Activated naive CD4-positive, alpha-beta T cell treated with anti-CD3 and anti-CD28 coated beads for 36 hours (primary cell): ENCODE results near the gene TCEA2. TPM values are rescaled to one million over a fixed set of nuclear protein-coding genes. Genes with fewer than 3 reads are reported as not detected.

Source experiments
- CTCF ChIA-PET: fragments of 350-600 bp; sonication (Branson Sonifier 250); formaldehyde crosslinking; loops from one replicate; lab custom pipeline; 2021; ENCODE audit warnings: antibody characterized with exemption; lab: Charles Lee
- DNase-seq: peaks from one replicate; pipeline ENCODE4 v3.0.0-alpha.2; 2020
- H3K27ac Mint-ChIP-seq: one replicate; pipeline ENCODE4 v1.8.0; 2021; ENCODE audit warnings: mild to moderate bottlenecking, mixed read lengths
- H3K27me3 Mint-ChIP-seq: one replicate; pipeline ENCODE4 v1.8.0; 2021; ENCODE audit warnings: low read depth, mixed read lengths
- H3K36me3 Mint-ChIP-seq: one replicate; pipeline ENCODE4 v1.8.0; 2021; ENCODE audit warnings: low read depth, mixed read lengths
- H3K4me1 Mint-ChIP-seq: one replicate; pipeline ENCODE4 v1.8.0; 2021; ENCODE audit warnings: low read depth, mixed read lengths
- H3K4me3 Mint-ChIP-seq: one replicate; pipeline ENCODE4 v1.8.0; 2021; ENCODE audit warnings: mild to moderate bottlenecking, moderate library complexity, mixed read lengths
- H3K9me3 Mint-ChIP-seq: one replicate; pipeline ENCODE4 v1.8.0; 2021; ENCODE audit warnings: mixed read lengths
- intact Hi-C: fragments of 100-400 bp; cut with micrococcal nuclease; formaldehyde crosslinking; loops from one replicate; pipeline ENCODE4 v1.15.1; 2023
- total RNA-seq, 2 experiments: library from RNA; stranded (reverse); gene quantifications; one replicate each; pipeline ENCODE4 v1.2.3, GENCODE V29; 2021

The TCEA2 gene
- total RNA-seq, 2 experiments from 2014 or later: 16.7 to 18.2 TPM

GRCh38 chr20:64063389-64064144 lies 569 bp downstream of the TCEA2 start:
- CTCF ChIA-PET: interaction anchor here (0.9 to 1.4 kb wide), 3 partner anchors 24 to 83 kb away, joined by 3 to 5 read pairs (median 3); partner anchors contain the start of gene PRPF6
- H3K9me3 Mint-ChIP-seq: no peaks in the 10 kb centered on the region
- peak; percentile 49 for DNase-seq
- peak overlapping the region; percentile 54 for H3K27ac Mint-ChIP-seq
- peak overlapping the region; percentile 89 for H3K4me3 Mint-ChIP-seq
- intact Hi-C loops: loop anchor here (1.0 to 10.0 kb wide), 5 partner anchors 14 to 409 kb away; partner anchors contain the start of genes PRPF6, RTEL1, STMN3 and UCKL1
- no peaks in the 10 kb centered on the region for H3K27me3 Mint-ChIP-seq
- peaks cover 42% of the 10 kb centered on the region for H3K4me1 Mint-ChIP-seq
- H3K36me3 Mint-ChIP-seq: no peaks in the 10 kb centered on the region

GRCh38 chr20:64064145-64064698 lies 1.2 kb downstream of the TCEA2 start:
- Mint-ChIP-seq H3K4me3 (peak overlapping the region; percentile 89), H3K9me3 (no peaks in the 10 kb centered on the region), H3K27ac (no peak overlapping the region), H3K36me3 (no peaks in the 10 kb centered on the region), H3K4me1 (peaks cover 42% of the 10 kb centered on the region), H3K27me3 (no peaks in the 10 kb centered on the region)
- intact Hi-C loops: loop anchor here (10.0 kb wide), 1 partner anchor 409 kb away; the partner anchor contains the start of genes RTEL1 and STMN3
- DNase-seq: no peak
- CTCF ChIA-PET: interaction anchor here (1.2 kb wide), 1 partner anchor 84 kb away, joined by 3 read pairs; the partner anchor contains the start of gene PRPF6

- no peak for DNase-seq
- intact Hi-C loops: loop anchor here (10.0 kb wide), 1 partner anchor 411 kb away; the partner anchor contains the start of genes RTEL1 and STMN3
- Mint-ChIP-seq H3K9me3 (no peaks in the 10 kb centered on the region), H3K27ac (no peak overlapping the region), H3K4me1 (peaks cover 42% of the 10 kb centered on the region), H3K27me3 (no peaks in the 10 kb centered on the region), H3K4me3 (no peak overlapping the region), H3K36me3 (no peaks in the 10 kb centered on the region)
- CTCF ChIA-PET: interaction anchor here (1.0 to 2.1 kb wide), 2 partner anchors 26 to 85 kb away, joined by 3 to 8 read pairs; partner anchors contain the start of gene PRPF6
Observed at GRCh38 chr20:64065062-64065973, 2.3 kb downstream of the TCEA2 start.

GRCh38 chr20:64065974-64066343 lies 3.0 kb downstream of the TCEA2 start:
- intact Hi-C loops: loop anchor here (10.0 kb wide), 1 partner anchor 411 kb away; the partner anchor contains the start of genes RTEL1 and STMN3
- no peaks in the 10 kb centered on the region for H3K27me3 Mint-ChIP-seq
- DNase-seq: peak; percentile 80
- H3K9me3 Mint-ChIP-seq: no peaks in the 10 kb centered on the region
- peaks cover 42% of the 10 kb centered on the region for H3K4me1 Mint-ChIP-seq
- CTCF ChIA-PET: interaction anchor here (1.0 to 2.1 kb wide), 2 partner anchors 27 to 85 kb away, joined by 3 to 8 read pairs; partner anchors contain the start of gene PRPF6
- H3K36me3 Mint-ChIP-seq: no peaks in the 10 kb centered on the region
- no peak overlapping the region for H3K27ac Mint-ChIP-seq
- no peak overlapping the region for H3K4me3 Mint-ChIP-seq

GRCh38 chr20:64067005-64067632 lies 4.1 kb downstream of the TCEA2 start:
- CTCF ChIA-PET: interaction anchor here (2.1 kb wide), 1 partner anchor 28 kb away, joined by 8 read pairs; no protein-coding TSS in a partner anchor
- intact Hi-C loops: loop anchor here (10.0 kb wide), 1 partner anchor 412 kb away; the partner anchor contains the start of genes RTEL1 and STMN3
- H3K4me3 Mint-ChIP-seq: no peak overlapping the region
- H3K36me3 Mint-ChIP-seq: no peaks in the 10 kb centered on the region
- no peaks in the 10 kb centered on the region for H3K27me3 Mint-ChIP-seq
- DNase-seq: no peak
- no peak overlapping the region for H3K27ac Mint-ChIP-seq
- peaks cover 40% of the 10 kb centered on the region for H3K4me1 Mint-ChIP-seq
- H3K9me3 Mint-ChIP-seq: no peaks in the 10 kb centered on the region

- Mint-ChIP-seq H3K27me3 (no peaks in the 10 kb centered on the region), H3K9me3 (no peaks in the 10 kb centered on the region), H3K4me1 (peaks cover 40% of the 10 kb centered on the region), H3K4me3 (no peak overlapping the region), H3K36me3 (no peaks in the 10 kb centered on the region), H3K27ac (no peak overlapping the region)
- intact Hi-C loops: loop anchor here (10.0 kb wide), 1 partner anchor 413 kb away; the partner anchor contains the start of genes RTEL1 and STMN3
- DNase-seq: no peak
- CTCF ChIA-PET: interaction anchor here (2.1 kb wide), 1 partner anchor 29 kb away, joined by 8 read pairs; no protein-coding TSS in a partner anchor
Observed at GRCh38 chr20:64067733-64068307, 4.8 kb downstream of the TCEA2 start.

- Mint-ChIP-seq H3K27me3 (no peaks in the 10 kb centered on the region), H3K9me3 (no peaks in the 10 kb centered on the region), H3K4me1 (peaks cover 39% of the 10 kb centered on the region), H3K27ac (no peak overlapping the region), H3K4me3 (no peak overlapping the region), H3K36me3 (no peaks in the 10 kb centered on the region)
- CTCF ChIA-PET: no interaction called here
- intact Hi-C loops: loop anchor here (10.0 kb wide), 1 partner anchor 414 kb away; the partner anchor contains the start of genes RTEL1 and STMN3
- DNase-seq: no peak
Observed at GRCh38 chr20:64068386-64069208, 5.6 kb downstream of the TCEA2 start.

- CTCF ChIA-PET: interaction anchor here (0.8 to 1.3 kb wide), 2 partner anchors 12 to 30 kb away, joined by 3 to 7 read pairs; no protein-coding TSS in a partner anchor
- H3K27ac Mint-ChIP-seq: no peak overlapping the region
- no peak for DNase-seq
- no peak overlapping the region for H3K4me3 Mint-ChIP-seq
- H3K27me3 Mint-ChIP-seq: no peaks in the 10 kb centered on the region
- H3K36me3 Mint-ChIP-seq: no peaks in the 10 kb centered on the region
- no peaks in the 10 kb centered on the region for H3K9me3 Mint-ChIP-seq
- H3K4me1 Mint-ChIP-seq: peaks cover 33% of the 10 kb centered on the region
- intact Hi-C loops: loop anchor here (10.0 kb wide), 1 partner anchor 414 kb away; the partner anchor contains the start of genes RTEL1 and STMN3
Observed at GRCh38 chr20:64069209-64069613, 6.2 kb downstream of the TCEA2 start.

- DNase-seq: no peak
- Mint-ChIP-seq H3K27me3 (no peaks in the 10 kb centered on the region), H3K36me3 (no peaks in the 10 kb centered on the region), H3K27ac (no peak overlapping the region), H3K4me3 (no peak overlapping the region), H3K4me1 (peaks cover 28% of the 10 kb centered on the region), H3K9me3 (no peaks in the 10 kb centered on the region)
- intact Hi-C loops: loop anchor here (10.0 kb wide), 1 partner anchor 415 kb away; the partner anchor contains the start of genes RTEL1 and STMN3
- CTCF ChIA-PET: interaction anchor here (0.8 to 1.3 kb wide), 2 partner anchors 12 to 31 kb away, joined by 3 to 7 read pairs; no protein-coding TSS in a partner anchor
Observed at GRCh38 chr20:64069614-64070243, 6.7 kb downstream of the TCEA2 start.
